ENCODE data around the gene TBXA2R. TPM values are rescaled to one million over a fixed set of nuclear protein-coding genes. Genes with fewer than 3 reads are reported as not detected.

TBXA2R gene
- polyA plus RNA-seq, 1 donor (not counting 4 experiments of a cell fraction or from before 2014, with no cell fraction given): not detected

DNA sequence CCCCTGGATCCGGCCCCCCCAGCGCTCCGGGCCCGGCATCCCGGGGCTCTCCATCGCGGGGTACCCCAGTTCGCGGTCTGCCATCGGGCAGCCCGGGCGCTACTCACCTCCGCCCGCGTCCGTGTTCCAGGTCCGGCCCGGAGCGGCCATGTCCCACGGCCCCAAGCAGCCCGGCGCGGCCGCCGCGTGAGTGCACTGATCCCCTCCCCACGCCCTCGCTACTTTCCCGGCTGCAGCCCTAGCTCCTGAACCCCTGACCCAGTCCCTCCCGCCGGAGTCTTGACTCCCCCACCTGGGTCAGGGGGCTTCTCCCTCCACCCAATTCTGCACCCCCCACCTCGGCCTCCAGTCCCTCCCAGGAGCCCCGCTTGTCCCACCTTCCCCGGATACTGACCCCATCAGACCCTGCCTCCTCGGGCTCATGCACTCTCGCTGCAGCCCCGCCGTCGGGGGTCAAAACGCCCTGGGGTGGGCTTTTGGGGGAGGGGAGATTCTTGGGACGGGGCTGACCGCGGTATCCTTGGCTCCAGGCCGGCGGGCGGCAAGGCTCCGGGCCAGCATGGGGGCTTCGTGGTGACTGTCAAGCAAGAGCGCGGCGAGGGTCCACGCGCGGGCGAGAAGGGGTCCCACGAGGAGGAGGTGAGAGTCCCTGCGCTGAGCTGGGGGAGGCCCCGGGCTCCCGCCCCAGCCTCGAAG lies 33.4 kb downstream of the TBXA2R start:
- peak overlapping the region; percentile 63 for H3K27ac ChIP-seq (ENCODE audit: control insufficient read depth, insufficient read depth, low read length)
- TF ChIP-seq EZH2 (IDR thresholded peaks at IDR 0.05; ENCODE audit: low read length) (no peak), CTCF (optimal IDR thresholded peaks at IDR 0.05 in 1 of 3, IDR thresholded peaks at IDR 0.05 in 1 of 3, conservative IDR thresholded peaks at IDR 0.05 in 1 of 3; ENCODE audit: extremely low read depth in 1 of 3, insufficient read depth in 2 of 3, low read length in 3 of 3) (no peak)
- H3K4me2 ChIP-seq (ENCODE audit: control insufficient read depth, extremely low read depth, insufficient read depth, low read depth, low read length): peak overlapping the region; percentile 69
- no peaks in the 10 kb centered on the region for H3K9me1 ChIP-seq (ENCODE audit: control insufficient read depth, extremely low read depth, insufficient read depth, low read length)
- H3K27me3 ChIP-seq (ENCODE audit: control insufficient read depth, extremely low read depth, insufficient read depth, low read length): no peaks in the 10 kb centered on the region
- no peaks in the 10 kb centered on the region for H3K9me3 ChIP-seq (ENCODE audit: control insufficient read depth, low read depth, low read length)
- H3K4me3 ChIP-seq (ENCODE audit: control insufficient read depth in 2 of 3, extremely low read depth in 1 of 3, insufficient read depth in 2 of 3, low read depth in 1 of 3, low read length in 3 of 3): peak overlapping the region; percentile 79 to 97 (median 90)
- DNase-seq (ENCODE audit: low read depth, low spot score) (no peak), FAIRE-seq (no peak)
- peaks cover 22% of the 10 kb centered on the region for H3K4me1 ChIP-seq (ENCODE audit: control insufficient read depth, extremely low read depth, insufficient read depth, low read length)
- peaks cover 2 to 3% of the 10 kb centered on the region in 2 experiments for H3K36me3 ChIP-seq (ENCODE audit: control insufficient read depth in 2 of 2, extremely low read depth in 1 of 2, insufficient read depth in 2 of 2, low read length in 2 of 2)
- no peaks in the 10 kb centered on the region for H3K79me2 ChIP-seq (ENCODE audit: control insufficient read depth, insufficient read depth, low read length)
- H2AFZ ChIP-seq (ENCODE audit: control insufficient read depth, low read length): peak overlapping the region; percentile 26
- no peaks in the 10 kb centered on the region for H4K20me1 ChIP-seq (ENCODE audit: control insufficient read depth, extremely low read depth, insufficient read depth, low read length)
- dilution Hi-C loops (cut with MboI; ENCODE audit: extremely low pct_ligation_motif_present, low sequenced_read_pairs): no loop called here
- peak overlapping the region; percentile 87 for H3K9ac ChIP-seq (ENCODE audit: control insufficient read depth, extremely low read depth, insufficient read depth, low read length)

- Histone ChIP-seq H3K9me1 (ENCODE audit: control insufficient read depth, extremely low read depth, insufficient read depth, low read length) (no peaks in the 10 kb centered on the region), H3K4me2 (ENCODE audit: control insufficient read depth, extremely low read depth, insufficient read depth, low read depth, low read length) (peak within 1 kb of the TSS; percentile 83), H3K9ac (ENCODE audit: control insufficient read depth, extremely low read depth, insufficient read depth, low read length) (peak within 1 kb of the TSS; percentile 87), H3K4me1 (ENCODE audit: control insufficient read depth, extremely low read depth, insufficient read depth, low read length) (peaks cover 22% of the 10 kb centered on the region), H3K79me2 (ENCODE audit: control insufficient read depth, insufficient read depth, low read length) (no peaks in the 10 kb centered on the region), H4K20me1 (ENCODE audit: control insufficient read depth, extremely low read depth, insufficient read depth, low read length) (no peaks in the 10 kb centered on the region), H3K27me3 (ENCODE audit: control insufficient read depth, extremely low read depth, insufficient read depth, low read length) (no peaks in the 10 kb centered on the region), H3K27ac (ENCODE audit: control insufficient read depth, insufficient read depth, low read length) (peak within 1 kb of the TSS; percentile 63), H3K9me3 (ENCODE audit: control insufficient read depth, low read depth, low read length) (no peaks in the 10 kb centered on the region), H3K4me3 (ENCODE audit: control insufficient read depth in 2 of 3, extremely low read depth in 1 of 3, insufficient read depth in 2 of 3, low read depth in 1 of 3, low read length in 3 of 3) (peak within 1 kb of the TSS; percentile 79 to 97 (median 90)), H3K36me3 (ENCODE audit: control insufficient read depth in 2 of 2, extremely low read depth in 1 of 2, insufficient read depth in 2 of 2, low read length in 2 of 2) (peaks cover 2 to 3% of the 10 kb centered on the region in 2 experiments), H2AFZ (ENCODE audit: control insufficient read depth, low read length) (peak within 1 kb of the TSS; percentile 88)
- no peak for DNase-seq (ENCODE audit: low read depth, low spot score)
- dilution Hi-C loops (cut with MboI; ENCODE audit: extremely low pct_ligation_motif_present, low sequenced_read_pairs): no loop called here
- no peak for FAIRE-seq
- no peak for TF ChIP-seq CTCF (optimal IDR thresholded peaks at IDR 0.05 in 1 of 3, IDR thresholded peaks at IDR 0.05 in 1 of 3, conservative IDR thresholded peaks at IDR 0.05 in 1 of 3; ENCODE audit: extremely low read depth in 1 of 3, insufficient read depth in 2 of 3, low read length in 3 of 3)
- TF ChIP-seq EZH2 (IDR thresholded peaks at IDR 0.05; ENCODE audit: low read length): no peak
Observed at GRCh38 chr19:3572855-3573161, 33.9 kb downstream of the TBXA2R start, which contains the start of gene HMG20B. HMG20B (plus strand) TSS chr19:3572944; CDS start chr19:3573310, 366 bp downstream.

Data from keratinocyte (primary cell).